ENCODE measurements around the gene CDHR4.
"Not testable (repeated sequence)": the region's sequence is repeated elsewhere in the genome, so short reads cannot be mapped to it uniquely, and the experiment has no call there.

Gene CDHR4, protein sequence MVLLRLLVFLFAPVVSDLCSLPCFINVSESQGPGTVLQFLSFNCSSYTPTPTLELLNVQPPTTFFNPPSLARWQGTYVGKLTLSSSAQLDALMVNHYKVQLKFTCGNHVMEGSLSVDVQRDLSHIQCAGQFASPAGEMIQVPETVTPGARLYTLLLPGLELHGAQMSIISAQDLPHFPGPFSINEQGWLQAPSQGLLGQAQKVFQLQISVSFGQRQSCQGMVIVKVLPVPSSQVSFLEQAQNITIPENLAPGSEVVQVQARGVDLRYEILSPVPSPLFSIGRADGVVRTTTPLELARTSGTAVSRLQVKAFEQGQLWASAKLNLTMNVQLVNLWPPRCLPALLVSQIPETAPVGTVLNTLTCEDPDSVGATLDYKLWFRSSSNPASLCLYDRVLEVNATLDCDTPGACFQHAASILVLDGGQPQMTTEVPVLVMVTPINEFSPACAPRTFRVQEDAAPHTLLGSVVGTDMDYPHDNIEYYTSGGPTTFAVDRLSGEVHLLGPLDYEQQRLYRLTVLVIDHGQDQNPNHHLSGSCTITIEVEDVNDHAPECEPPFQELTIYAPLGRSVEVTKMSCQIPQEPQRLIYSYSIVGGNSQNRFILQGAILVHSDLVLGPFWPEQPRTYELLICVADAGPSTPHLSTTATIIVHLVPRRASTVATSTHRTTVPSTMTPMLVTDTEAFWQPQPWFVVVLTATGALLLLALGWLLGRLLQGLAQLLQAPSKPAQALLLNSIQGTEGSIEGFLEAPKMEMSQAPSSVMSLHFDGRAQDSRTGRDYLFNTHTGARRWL
- 0 to 1.1 (median 0.12) reads per million in 4 donors for total RNA-seq

DNA sequence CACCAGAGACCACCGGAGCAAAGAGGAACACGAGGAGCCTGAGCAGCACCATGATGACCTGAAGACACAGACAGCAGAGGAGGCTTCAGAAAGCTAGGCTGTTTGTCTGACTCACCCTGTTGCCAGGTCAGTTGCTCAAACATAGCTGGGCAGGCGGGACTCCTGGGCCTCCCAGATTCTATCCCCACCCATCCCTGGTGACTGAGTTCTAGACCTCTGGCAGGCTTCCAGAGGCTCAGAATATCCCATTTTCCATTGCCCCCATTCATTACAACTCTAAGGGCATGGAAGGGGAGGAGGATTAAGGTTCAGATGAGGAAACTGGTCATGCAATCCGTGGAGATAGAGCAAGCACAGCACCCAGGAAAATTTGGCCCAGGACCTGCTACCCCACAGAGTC is at the start of gene CDHR4:
Gene CDHR4 (minus strand): TSS at position 113 of the 400 bp plus-strand sequence. CDS start 61 bp downstream, at position 52.
- DNase-seq = no peak

DNA sequence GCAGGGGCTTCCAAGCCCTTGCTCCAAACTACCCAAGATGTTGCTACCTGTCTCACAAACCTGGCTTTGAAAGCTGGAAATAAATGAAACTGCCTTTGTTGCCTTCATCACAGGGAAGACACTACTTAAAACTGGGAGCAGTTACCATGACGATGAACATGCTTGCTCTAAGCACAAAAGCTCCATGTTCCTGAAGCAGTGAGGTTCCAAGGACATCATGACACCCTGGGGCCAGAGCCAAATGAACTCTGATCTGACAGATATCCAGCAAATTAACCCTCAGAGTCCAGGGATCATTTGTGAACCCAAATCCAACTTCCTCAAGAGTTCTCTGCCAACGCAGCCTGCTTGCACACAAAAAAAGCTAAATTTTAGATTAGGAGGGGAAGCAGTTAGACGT is 46.0 kb upstream of the CDHR4 start:
- no peak for DNase-seq

DNA sequence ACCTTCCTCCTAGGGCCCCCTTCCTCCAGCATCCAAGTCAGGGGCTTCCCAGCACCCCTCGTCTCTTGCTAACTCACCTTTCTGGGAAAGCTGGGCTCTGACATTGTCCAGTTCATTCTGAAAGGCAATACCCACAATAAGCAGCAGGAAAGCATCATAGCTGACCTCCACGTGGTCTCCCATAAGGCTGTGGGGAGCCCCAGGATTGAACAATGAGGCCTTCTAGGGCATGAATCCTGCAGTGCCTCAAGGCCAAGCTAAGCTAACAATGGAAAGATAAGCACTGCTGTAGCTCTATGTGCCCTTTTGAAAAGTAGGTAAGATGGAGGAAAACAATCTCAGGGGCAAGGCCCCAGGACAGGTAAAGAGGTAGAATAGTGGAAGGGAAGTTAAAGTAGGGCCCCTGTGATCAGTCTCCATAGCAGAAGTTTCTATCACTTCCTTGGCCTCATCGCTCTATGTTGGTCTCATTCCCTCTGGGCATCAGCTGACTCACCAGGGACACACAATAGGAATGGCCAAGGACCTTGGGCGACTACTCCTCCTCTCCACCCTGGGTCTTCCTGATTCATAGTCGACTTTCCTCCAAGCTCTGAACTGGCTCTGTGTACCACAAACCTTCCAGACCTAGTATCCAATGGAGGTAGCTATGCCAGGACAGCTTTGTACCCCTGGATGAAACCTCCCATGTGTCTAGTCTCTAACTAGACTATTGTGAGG is 45.0 kb upstream of the CDHR4 start:
- no peak for DNase-seq

DNA sequence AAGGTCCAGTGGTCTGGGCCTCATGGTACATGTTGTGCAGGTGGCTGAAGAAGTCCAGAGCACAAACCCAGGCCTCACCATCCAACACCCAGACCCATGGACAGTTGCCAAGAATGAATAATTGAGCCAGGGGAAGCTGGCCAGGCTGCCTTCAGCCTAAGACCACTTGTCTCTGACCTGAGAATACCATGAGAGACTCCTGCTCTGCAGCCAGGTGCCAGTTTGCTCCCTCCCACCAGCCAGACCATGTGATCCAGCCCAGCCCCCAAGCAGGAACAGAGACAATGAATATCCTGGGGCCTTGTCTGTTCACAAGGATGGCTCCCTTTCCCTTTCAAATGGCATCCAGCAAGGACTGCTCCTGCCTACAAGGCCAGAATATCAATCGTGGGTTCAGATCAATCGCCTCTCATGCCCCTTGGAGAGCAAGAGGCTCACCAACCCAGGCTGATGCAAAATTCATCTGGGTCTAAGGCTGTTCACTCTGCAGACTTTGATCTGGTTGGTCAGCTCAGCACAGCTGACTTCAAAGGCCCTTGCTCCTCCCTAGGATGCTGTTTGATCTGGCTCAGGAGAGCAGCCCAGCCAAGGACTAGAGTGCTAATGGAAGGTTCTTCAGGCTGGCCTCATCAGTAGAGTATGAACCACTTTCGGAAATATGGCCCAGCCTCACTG is 43.3 kb upstream of the CDHR4 start:
- DNase-seq = no peak

DNA sequence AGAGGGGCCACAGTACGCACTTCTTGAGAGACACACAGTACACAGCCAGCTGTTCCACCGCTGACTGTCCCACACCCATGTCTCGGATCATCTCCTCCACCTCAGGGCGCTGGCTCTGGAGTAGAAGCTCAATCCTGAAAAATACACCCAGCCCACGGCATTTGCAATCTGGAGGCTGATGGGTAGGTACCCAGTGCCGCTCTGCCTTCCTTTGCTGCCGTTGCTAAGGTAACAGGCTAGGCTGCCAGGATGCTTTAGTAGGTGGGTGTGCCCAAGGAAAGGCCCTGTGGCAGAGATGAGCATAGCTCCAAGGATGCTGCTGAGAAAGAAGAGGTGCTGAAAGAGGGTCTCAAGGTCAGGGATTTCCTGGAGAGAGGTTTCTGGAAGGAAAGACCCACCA is 42.1 kb upstream of the CDHR4 start:
- DNase-seq = no peak

DNA sequence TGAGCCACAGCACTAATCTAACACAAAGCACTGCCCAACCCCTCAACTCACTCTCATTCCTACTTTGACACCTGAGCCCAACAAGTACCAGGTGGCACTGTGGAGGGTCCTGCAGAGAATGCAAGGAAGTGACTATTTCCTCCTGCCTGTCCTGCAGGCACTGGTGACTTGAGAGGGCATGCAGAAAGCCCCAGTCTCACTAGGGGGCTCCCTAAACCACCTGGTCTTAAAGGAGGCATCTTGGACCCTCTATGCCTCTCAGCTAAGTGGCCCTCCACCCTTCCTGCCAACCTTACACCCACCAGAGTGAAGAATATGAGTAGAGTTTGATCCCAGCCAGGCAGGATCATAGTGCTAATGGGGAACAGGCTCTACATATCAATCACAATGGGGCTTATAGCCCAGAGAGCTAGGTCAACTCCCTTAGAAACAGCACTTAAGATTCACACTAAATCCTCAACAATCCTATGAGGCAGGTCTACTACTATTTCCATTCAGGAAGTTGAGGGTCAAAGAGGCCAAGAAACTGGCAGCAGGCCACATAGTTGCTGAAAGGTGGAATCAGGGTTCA is 41.5 kb upstream of the CDHR4 start:
- DNase-seq = no peak

DNA sequence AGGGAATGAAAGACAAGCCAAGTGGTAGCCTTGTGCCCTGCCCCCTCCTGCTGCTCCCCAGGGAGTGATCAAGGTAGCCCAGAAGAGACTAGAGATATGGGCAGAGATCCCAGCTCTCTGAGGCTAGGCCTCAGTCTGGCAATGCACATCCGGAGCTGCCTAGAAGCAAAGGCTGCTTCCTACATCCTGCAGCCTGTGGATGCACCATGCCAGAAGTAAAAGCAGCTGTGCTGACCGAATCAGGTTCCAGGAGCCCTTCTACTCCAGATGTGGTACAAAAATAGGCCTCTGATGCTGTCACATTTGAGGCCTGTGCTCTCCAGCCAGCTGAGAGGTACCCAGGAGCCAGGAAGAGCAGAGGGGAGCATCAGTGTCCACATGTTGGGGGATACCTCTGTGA is 40.7 kb upstream of the CDHR4 start:
- no peak for DNase-seq

DNA sequence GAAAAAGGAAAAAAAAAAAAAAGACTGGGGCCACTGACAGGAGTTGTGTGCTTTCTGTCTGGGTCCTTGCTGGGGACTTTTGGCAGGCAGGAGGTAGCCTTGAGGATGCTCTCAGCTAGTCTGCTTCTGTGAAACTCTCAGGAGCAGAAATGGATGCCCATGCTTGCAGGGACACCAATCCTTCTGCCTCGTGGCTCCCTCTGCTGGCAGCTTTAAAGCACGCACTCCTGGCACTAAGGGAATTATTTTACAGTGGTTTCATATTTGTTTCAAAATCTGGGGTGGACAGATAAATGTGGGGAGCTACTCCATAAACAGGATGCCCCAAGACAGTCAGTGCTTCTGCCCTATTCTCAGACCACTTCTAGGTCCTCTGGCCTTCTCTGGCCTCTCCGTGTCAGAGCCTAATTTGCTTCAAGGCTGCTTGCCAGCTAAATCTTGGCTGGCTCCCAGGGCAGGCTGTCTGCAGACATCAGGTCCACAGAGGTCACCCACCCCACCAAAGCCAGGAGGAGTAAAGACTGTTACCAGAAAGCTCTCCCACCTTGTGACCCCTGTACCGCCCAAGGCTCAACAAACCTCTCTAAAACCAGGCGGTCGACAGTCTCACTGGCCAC is 39.6 kb upstream of the CDHR4 start:
- DNase-seq = peak; percentile 55 to 78 (median 70)

DNA sequence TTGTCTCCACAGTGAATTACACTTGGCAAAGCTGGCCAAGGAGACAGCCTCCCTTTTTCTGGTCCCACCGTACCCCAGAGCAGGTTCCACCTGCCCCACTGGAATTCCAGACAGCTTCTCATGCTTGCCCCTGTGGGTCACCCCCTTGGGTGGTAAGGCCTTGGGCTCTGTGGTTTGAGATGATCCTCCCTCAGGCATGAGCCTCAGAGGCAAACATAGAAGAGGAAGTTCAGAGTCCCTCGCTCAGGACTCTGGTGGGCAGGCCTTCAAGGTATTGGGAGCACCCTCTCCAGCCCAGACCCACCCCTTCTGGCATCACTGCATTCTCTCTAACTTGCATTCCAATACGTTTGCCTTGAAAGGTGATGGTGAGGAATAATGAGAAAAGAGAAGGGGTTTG is 31.7 kb upstream of the CDHR4 start:
- no peak for DNase-seq

DNA sequence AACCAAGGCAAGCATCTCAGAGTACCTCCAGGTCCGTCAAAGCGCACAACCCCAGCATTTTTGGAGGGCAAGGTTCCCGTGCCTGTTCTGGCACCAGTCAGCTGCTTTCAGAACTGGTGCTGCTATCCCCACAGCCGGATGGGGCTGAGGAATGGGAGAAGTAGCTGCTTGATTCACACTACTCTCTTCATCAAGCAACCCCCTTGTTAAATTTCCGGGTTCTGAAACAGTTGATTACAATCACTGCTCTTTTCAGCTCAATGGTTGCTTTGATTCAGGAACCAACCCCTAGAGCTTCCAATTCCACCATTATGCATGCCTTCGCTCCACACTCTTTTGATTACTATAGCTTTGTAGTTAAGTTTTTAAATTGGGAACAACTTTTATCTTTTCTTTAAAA is 26.3 kb upstream of the CDHR4 start:
- DNase-seq = no peak

DNA sequence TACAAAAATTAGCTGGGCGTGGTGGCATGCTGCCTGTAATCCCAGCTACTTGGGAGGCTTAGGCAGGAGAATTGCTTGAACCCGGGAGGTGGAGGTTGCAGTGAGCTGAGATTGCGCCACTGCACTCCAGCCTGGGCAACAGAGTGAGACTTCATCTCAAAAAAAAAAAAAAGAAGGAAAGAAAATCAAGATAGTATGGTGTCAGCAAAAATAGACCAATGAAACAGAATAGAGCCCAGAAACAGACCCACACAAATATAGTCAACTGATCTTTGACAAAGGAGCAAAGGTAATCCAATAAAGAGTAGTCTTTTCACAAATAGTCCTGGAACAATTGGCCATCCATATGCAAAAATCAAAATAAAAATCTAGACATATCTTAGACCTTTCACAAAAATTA is 23.5 kb upstream of the CDHR4 start:
- not testable (repeated sequence) for DNase-seq

DNA sequence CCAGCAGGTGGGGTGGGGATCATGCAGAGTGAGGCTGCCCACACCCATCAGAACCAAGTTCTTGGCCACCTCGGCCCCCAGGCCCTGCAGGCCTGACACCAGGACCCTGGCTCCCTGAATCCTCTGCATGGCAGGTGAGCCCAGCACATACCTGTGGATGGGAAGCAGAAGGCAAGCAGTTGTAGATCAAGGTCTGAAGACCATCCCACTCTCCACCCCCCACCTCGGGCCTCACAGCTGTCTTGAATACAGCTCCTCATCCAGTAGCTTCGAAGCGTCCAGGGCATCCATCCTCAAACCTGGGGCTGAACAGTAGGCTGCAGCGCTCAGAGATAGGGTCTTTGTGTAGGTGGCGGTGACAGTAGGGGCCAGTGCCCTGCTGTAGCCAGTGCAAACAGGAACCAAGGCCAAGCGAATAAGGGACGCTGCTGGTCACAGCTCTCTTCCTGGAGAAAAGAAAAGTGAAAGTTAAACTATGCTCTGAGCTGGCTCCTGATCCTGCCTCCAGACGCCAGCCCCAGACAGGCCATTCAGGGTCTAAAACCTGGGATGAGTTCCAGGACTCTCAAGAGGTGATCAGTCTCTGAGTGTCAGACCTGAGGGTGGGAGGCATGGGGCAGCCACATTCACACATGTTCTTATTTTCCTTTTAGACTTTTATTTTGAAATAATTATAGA is 14.0 kb upstream of the CDHR4 start, which contains the start of gene UBA7:
Gene UBA7 (minus strand): TSS at position 457 of the 678 bp plus-strand sequence. CDS start 166 bp downstream, at position 291.
- DNase-seq = peak in 2 of 5 donors; percentile 11 to 65

DNA sequence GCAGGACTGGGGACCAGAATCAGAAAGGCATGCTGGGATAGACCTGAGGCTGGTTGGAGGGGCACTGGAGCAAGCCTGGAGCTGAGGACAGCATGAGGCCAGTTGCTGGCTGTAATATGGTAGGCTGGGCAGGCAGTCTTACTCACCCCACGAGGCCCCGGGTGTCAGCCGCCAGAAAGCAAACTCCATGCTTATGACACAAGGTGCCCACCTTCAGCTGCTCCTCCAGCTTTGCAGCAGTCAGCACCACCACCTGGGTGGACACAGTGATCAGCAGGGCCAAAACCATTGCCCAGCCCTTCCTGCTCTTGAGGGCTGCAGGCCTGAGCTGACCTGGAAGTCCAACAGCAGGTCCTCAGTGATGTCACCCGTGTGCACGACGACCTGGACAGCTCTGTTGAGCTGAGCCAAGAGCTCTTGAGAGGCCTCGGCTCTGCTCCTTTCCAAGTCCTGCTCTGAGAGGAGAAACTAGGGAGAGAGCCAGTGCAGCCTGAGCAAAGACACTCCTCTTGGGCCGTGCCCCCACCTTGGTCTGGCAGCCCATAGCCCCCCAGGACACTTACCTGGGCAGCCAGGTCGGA is 13.3 kb upstream of the CDHR4 start:
- no peak for DNase-seq

DNA sequence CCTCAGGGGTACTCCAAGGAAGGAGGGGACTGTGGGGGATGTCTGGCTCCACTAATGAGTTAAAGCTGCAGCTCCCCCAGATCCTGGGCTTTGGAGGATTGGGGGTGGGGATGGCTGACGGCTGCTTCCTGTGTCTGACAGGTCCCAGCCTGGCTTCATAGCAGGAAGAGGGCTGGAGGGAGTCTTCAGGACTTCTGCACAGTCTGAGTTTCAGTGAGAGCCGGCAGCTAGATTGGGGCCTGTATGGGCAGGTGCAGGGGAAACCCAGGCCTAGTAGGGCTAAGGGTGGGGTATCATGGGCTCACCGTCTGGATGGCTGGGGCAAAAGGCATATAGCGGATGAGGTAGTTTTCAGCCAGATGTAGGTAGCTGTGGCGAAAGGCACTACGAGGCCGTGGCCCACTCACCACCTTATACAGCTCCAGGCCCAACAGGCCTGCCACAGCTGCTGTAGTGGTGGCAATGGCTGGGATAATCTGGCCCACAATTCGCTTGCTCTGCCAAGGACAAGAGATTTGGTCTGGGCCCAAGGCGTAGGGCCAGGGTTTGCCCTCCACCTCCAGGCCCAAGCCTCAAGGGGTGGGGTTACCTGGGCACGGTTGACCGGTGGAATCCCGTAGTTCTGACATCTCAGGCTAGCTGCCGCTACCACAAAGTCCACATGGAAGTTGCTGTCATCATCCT is 7.9 kb upstream of the CDHR4 start:
- DNase-seq = no peak

DNA sequence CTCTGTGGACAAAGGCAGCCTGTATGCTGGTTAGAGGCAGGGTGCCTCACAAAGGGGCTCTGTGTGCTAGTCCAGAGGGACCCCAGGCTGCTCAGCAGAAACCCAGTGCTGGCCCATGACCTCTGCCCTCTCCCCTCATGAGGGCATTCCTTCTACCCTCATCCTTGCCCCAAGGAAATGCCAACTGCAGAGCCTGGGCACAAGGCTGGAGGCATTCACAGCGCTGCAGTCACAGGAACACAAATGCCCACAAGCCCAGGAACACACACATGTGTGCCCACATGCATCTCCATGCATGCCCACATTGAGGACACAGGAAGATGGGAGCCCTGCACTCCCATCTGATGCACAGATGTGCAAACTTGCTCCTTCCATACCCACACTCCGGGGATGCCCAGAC is 7.2 kb upstream of the CDHR4 start:
- DNase-seq = no peak

DNA sequence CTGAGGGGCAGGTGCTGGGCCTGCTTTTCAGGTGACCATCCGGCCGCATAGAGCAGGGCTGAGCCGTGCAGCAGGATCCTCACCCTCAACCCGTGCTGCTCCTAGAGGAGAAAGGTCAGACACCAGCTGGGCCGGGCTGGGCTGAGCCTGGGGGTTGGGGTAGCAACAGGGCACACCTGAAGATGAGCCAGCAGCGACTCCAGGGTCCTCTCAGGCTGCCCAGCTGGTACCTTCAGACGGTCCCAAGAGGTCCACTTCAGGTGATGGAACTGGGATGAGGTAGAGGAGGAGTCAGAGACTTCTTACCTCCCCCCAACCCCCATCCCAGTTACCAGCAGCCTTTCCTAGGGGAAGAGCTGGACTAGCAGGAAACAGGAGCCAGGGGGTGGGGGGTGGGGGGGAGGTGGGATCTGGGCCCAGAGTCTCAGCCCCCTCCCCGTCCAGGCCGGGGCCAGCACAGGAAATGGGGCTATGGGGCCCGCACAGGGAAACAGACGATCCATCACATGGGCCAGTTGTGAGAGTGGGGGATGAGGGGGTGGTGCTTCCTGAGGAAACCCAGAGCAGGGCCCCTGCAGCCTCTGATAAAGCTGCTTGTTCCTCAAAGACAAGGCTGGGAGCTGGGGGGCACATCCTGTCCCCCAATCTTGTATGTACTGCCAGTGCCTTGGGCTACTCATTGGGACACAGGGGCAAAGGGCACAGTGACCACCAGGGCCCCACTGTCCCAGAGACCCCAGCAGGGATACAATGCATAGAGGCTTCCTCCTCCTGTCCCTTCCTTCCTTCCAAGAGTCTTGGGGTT is 6.4 kb upstream of the CDHR4 start:
- no peak for DNase-seq

DNA sequence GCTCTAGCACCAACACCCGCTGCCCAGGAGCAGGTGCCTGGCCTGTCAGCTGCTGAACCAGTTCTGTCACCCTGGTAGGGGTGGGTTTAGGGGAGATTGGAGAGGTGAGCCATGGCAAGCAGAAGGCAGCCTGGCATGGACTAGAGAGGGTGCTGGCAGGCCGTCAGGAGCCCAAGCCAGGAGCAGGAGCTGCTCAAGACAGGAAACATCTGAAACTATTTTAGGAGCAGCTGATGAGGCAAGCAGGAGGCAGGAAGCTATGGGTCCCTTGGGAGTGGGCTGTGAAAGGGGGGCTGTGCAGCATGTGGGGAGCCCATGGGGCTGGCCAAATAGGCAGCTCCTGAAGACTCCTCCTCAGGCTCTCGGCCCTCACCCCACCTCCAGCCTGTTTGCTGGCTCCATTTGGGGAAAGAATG is 5.7 kb upstream of the CDHR4 start:
- no peak for DNase-seq

DNA sequence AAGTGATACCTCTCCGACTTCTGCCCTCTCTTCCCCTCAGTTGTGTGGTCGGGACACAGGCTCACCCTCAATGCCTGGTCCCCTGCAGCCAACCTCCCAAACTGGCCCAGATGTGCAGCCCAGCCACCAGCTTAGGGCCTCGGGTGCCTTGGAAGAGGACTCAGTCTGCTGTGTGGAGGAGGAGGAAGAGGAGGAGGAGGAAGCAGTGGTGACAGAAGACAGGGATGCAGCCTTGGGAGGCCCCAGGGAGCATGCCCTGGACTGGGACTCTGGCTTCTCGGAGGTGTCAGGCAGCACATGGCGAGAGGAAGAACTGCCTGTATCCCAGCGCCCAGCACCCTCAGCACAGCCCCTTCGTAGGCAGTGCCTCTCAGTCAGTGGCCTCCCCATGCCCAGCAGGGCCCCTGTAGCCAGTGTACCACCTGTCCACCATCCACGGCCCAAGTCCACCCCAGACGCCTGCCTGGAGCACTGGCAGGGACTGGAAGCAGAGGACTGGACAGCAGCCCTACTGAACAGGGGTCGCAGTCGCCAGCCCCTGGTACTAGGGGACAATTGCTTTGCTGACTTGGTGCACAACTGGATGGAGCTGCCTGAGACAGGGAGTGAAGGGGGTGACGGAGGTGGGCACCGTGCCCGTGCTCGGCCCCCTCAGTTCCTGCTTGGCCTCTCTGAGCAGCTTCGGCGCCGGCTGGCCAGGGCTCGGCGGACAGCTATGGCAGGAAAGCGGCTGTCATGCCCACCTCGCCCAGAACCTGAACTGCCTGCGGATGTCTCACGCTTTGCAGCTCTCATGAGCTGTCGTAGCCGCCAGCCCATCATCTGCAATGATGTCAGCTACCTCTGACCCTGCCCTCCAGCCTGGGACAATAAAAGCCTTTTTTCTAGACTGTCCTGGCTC is 4.7 kb upstream of the CDHR4 start:
- DNase-seq = no peak

Data from T-helper 1 cell (primary cell).